HEK293T (cell line): Measurements from ENCODE around the gene MRPL41.

Experiments used
- ARNT ChIP-seq: fragments of 450-650 bp; IDR thresholded peaks from 2 replicates; pipeline ENCODE4 v1.6.1; 2017; ENCODE audit warnings: mild to moderate bottlenecking
- BHLHE40 ChIP-seq: fragments of 450-650 bp; IDR thresholded peaks from 2 replicates; pipeline ENCODE4 v1.6.1; 2016; ENCODE audit warnings: mild to moderate bottlenecking, moderate library complexity, borderline replicate concordance
- ELF4 ChIP-seq: fragments of 450-650 bp; IDR thresholded peaks from 2 replicates; pipeline ENCODE4 v1.6.1; 2017; ENCODE audit warnings: antibody characterized with exemption
- FOXM1 ChIP-seq: fragments of 450-650 bp; IDR thresholded peaks from 2 replicates; pipeline ENCODE4 v1.6.1; 2017; ENCODE audit warnings: mild to moderate bottlenecking, borderline replicate concordance
- L3MBTL2 ChIP-seq: fragments of 450-650 bp; conservative IDR thresholded peaks from 2 replicates; pipeline ENCODE4 v1.6.1; 2016; ENCODE audit warnings: mild to moderate bottlenecking
- PKNOX1 ChIP-seq: fragments of 450-650 bp; IDR thresholded peaks from 2 replicates; pipeline ENCODE4 v1.6.1; 2016
- SP1 ChIP-seq: fragments of 450-650 bp; IDR thresholded peaks from 2 replicates; pipeline ENCODE4 v1.6.1; 2017
- TARDBP ChIP-seq: fragments of 450-650 bp; IDR thresholded peaks from 2 replicates; pipeline ENCODE4 v1.6.1; 2016
- ZNF384 ChIP-seq: fragments of 450-650 bp; IDR thresholded peaks from 2 replicates; pipeline ENCODE4 v1.6.1; 2016

GRCh38 chr9:137542486-137542885 is 9.2 kb upstream of the MRPL41 start:
- TF ChIP-seq SP1 (no peak), ZNF384 (no peak), L3MBTL2 (no peak), BHLHE40 (no peak), TARDBP (no peak), ARNT (no peak), ELF4 (no peak), PKNOX1 (no peak), FOXM1 (no peak)
